HCT116 (cell line): ENCODE results near the gene CETP. TPM values are rescaled to one million over a fixed set of nuclear protein-coding genes. Genes with fewer than 3 reads are reported as not detected.
A peak's percentile ranks its signal among the peaks of the same experiment; 100 is the strongest.

Experiments used
- ATAC-seq: fragments of 200-7000 bp; cut with Tn5 transposase; 2 replicates; pipeline ENCODE4 v1.9.1; 2020; ENCODE audit warnings: mild to moderate bottlenecking, moderate library complexity
- BruUV-seq: library from RNA; stranded (reverse); fragments of 400-500 nt; replicated peaks from 2 replicates; lab custom pipeline; 2021; lab: Mats Ljungman, UMichigan
- CTCF ChIA-PET: fragments of 300-600 bp; sonication (Branson Sonifier 250); formaldehyde crosslinking; loops from one replicate; lab custom pipeline; 2021; ENCODE audit warnings: antibody characterized with exemption; lab: Charles Lee
- POLR2A ChIA-PET: fragments of 300-600, 350-600 bp; sonication (Branson Sonifier 250); formaldehyde crosslinking; loops from one replicate; lab custom pipeline; 2021; ENCODE audit warnings: antibody characterized with exemption; lab: Charles Lee
- RAD21 ChIA-PET, 2 experiments: fragments of 300-600 bp; sonication (Branson Sonifier 250); formaldehyde crosslinking; loops; one replicate each; lab custom pipeline; 2023; ENCODE audit warnings: low total read pairs in 2 of 2; ENCODE audit not compliant: uncharacterized antibody in 2 of 2, unreplicated experiment in 2 of 2, low non-redundant PET in 1 of 2; lab: Charles Lee
- DNase-seq: peaks from one replicate; pipeline ENCODE4 v3.0.0-alpha.2; 2010; ENCODE audit warnings: low read depth, low spot score
- H2AFZ ChIP-seq: fragments of 200-600 bp; shearing (Covaris generic), sonication (generic); 2 replicates; pipeline ENCODE4 v1.6.1; 2017; ENCODE audit warnings: low read depth, mixed run types, mixed read lengths, antibody characterized with exemption, low read length; ENCODE audit not compliant: poor library complexity, severe bottlenecking
- H3K27ac ChIP-seq: 2 replicates; pipeline ENCODE4 v1.5.1; 2012; ENCODE audit warnings: low read depth, low read length
- H3K27me3 ChIP-seq: fragments of 200-600 bp; sonication (generic); 2 replicates; pipeline ENCODE4 v1.6.1; 2016; ENCODE audit warnings: mixed run types, low read length, mixed read lengths; ENCODE audit not compliant: insufficient read depth
- H3K36me3 ChIP-seq, 2 experiments: fragments of 200-500 bp in 1 of 2; fragments of 200-600 bp in 1 of 2; sonication (Bioruptor generic) in 1 of 2; sonication (generic) in 1 of 2; 2 replicates each; pipeline versions ENCODE4 v1.5.1 to v1.6.1; 2014 to 2016; ENCODE audit warnings: low read length in 2 of 2, inconsistent platforms in 1 of 2, mixed read lengths in 1 of 2, mixed run types in 1 of 2; ENCODE audit not compliant: insufficient read depth in 2 of 2, control insufficient read depth in 1 of 2
- H3K4me1 ChIP-seq, 2 experiments: fragments of 200-600 bp in 1 of 2; sonication (generic) in 1 of 2; 2 replicates each; pipeline versions ENCODE4 v1.5.1 to v1.6.1; 2012 to 2017; ENCODE audit warnings: low read length in 2 of 2, inconsistent platforms in 1 of 2, mild to moderate bottlenecking in 1 of 2, mixed read lengths in 1 of 2, mixed run types in 1 of 2, moderate library complexity in 1 of 2; ENCODE audit not compliant: insufficient read depth in 2 of 2, control insufficient read depth in 1 of 2
- H3K4me2 ChIP-seq: fragments of 200-600 bp; sonication (generic); 2 replicates; pipeline ENCODE4 v1.6.1; 2017; ENCODE audit warnings: mixed run types, low read length, mixed read lengths
- H3K4me3 ChIP-seq, 2 experiments: fragments of 200-600 bp in 1 of 2; sonication (generic) in 1 of 2; replicated peaks in 1 of 2; 2 replicates each; pipeline ENCODE4 v1.5.1; 2011 to 2016; ENCODE audit warnings: low read length in 2 of 2, control low read depth in 1 of 2, low read depth in 1 of 2, mild to moderate bottlenecking in 1 of 2, mixed read lengths in 1 of 2, mixed run types in 1 of 2
- H3K79me2 ChIP-seq: fragments of 200-600 bp; sonication (generic); 2 replicates; pipeline ENCODE4 v1.6.1; 2017; ENCODE audit warnings: mild to moderate bottlenecking, mixed run types, low read length, moderate library complexity, mixed read lengths; ENCODE audit not compliant: insufficient read depth
- H3K9ac ChIP-seq: fragments of 200-600 bp; sonication (generic); 2 replicates; pipeline ENCODE4 v1.6.1; 2016; ENCODE audit warnings: low read length, mixed read lengths
- H3K9me2 ChIP-seq: fragments of 200-600 bp; sonication (generic), shearing (Covaris generic); 2 replicates; pipeline ENCODE4 v1.6.1; 2017; ENCODE audit warnings: mixed run types, mild to moderate bottlenecking, moderate library complexity; ENCODE audit not compliant: insufficient read depth
- H3K9me3 ChIP-seq, 2 experiments: fragments of 200-500 bp in 1 of 2; fragments of 200-600 bp in 1 of 2; sonication (Bioruptor generic) in 1 of 2; sonication (generic) in 1 of 2; 2 replicates each; pipeline ENCODE4 v1.6.1; 2014 to 2017; ENCODE audit warnings: low read length in 2 of 2, mixed read lengths in 2 of 2, inconsistent platforms in 1 of 2, low read depth in 1 of 2, mild to moderate bottlenecking in 1 of 2, mixed run types in 1 of 2, moderate library complexity in 1 of 2; ENCODE audit not compliant: control insufficient read depth in 1 of 2, insufficient read depth in 1 of 2
- H4K20me1 ChIP-seq: fragments of 200-600 bp; sonication (generic), shearing (Covaris generic); 2 replicates; pipeline ENCODE4 v1.6.1; 2017; ENCODE audit warnings: mixed run types, mild to moderate bottlenecking, moderate library complexity; ENCODE audit not compliant: insufficient read depth
- EGR1 ChIP-seq: IDR thresholded peaks from 2 replicates; pipeline ENCODE4 v1.6.1; 2012; ENCODE audit warnings: low read depth
- EZH2 ChIP-seq: fragments of 200-600 bp; sonication (generic); IDR thresholded peaks from 2 replicates; pipeline ENCODE4 v1.6.1; 2017; ENCODE audit warnings: antibody characterized with exemption, mixed run types
- FOSL1 ChIP-seq: IDR thresholded peaks from 2 replicates; pipeline ENCODE4 v1.6.1; 2012; ENCODE audit warnings: low read depth
- JUND ChIP-seq: IDR thresholded peaks from 2 replicates; pipeline ENCODE4 v1.6.1; 2012
- MAX ChIP-seq: IDR thresholded peaks from 2 replicates; pipeline ENCODE4 v1.6.1; 2012
- POLR2A ChIP-seq: IDR thresholded peaks from 2 replicates; pipeline ENCODE4 v1.7.0; 2011; ENCODE audit warnings: borderline replicate concordance; ENCODE audit not compliant: insufficient read depth, insufficient read length; ENCODE audit errors: extremely low read depth
- POLR2AphosphoS5 ChIP-seq: IDR thresholded peaks from 2 replicates; pipeline ENCODE4 v1.6.1; 2011; ENCODE audit warnings: mild to moderate bottlenecking, low read depth, low read length, moderate library complexity
- RAD21 ChIP-seq: IDR thresholded peaks from 2 replicates; pipeline ENCODE4 v1.6.1; 2012; ENCODE audit warnings: low read depth, mild to moderate bottlenecking
- SP1 ChIP-seq: IDR thresholded peaks from 2 replicates; pipeline ENCODE4 v1.6.1; 2012; ENCODE audit warnings: low read depth
- TCF7L2 ChIP-seq: IDR thresholded peaks from 2 replicates; pipeline ENCODE4 v1.7.0; 2011; ENCODE audit warnings: borderline replicate concordance, inconsistent platforms; ENCODE audit not compliant: insufficient read depth, insufficient read length; ENCODE audit errors: extremely low read depth
- YY1 ChIP-seq: IDR thresholded peaks from 2 replicates; pipeline ENCODE4 v1.6.1; 2011; ENCODE audit warnings: low read length, low read depth, moderate library complexity, mild to moderate bottlenecking; ENCODE audit not compliant: insufficient replicate concordance; ENCODE audit errors: extremely low read depth
- ZFX ChIP-seq: fragments of 450-650 bp; IDR thresholded peaks from 2 replicates; pipeline ENCODE4 v1.6.1; 2017
- ZNF274 ChIP-seq: fragments of 200-500 bp; sonication (Bioruptor generic); IDR thresholded peaks from 2 replicates; pipeline ENCODE4 v1.6.1; 2014; ENCODE audit warnings: mild to moderate bottlenecking, low read depth, low read length, inconsistent platforms
- intact Hi-C: fragments of 100-400 bp; cut with micrococcal nuclease; formaldehyde crosslinking; loops from 2 replicates; pipeline ENCODE4 v1.10.0; 2022
- total RNA-seq: library from RNA; stranded (reverse); gene quantifications from one replicate; pipeline ENCODE4 v1.2.1, GENCODE V29; 2021; ENCODE audit not compliant: unreplicated experiment
- TF ChIP-seq, protein P1 (sequence below): IDR thresholded peaks from 2 replicates; pipeline ENCODE4 v1.6.1; 2012; ENCODE audit warnings: low read depth

CETP gene
- total RNA-seq, 1 experiment from 2014 or later = not detected

DNA sequence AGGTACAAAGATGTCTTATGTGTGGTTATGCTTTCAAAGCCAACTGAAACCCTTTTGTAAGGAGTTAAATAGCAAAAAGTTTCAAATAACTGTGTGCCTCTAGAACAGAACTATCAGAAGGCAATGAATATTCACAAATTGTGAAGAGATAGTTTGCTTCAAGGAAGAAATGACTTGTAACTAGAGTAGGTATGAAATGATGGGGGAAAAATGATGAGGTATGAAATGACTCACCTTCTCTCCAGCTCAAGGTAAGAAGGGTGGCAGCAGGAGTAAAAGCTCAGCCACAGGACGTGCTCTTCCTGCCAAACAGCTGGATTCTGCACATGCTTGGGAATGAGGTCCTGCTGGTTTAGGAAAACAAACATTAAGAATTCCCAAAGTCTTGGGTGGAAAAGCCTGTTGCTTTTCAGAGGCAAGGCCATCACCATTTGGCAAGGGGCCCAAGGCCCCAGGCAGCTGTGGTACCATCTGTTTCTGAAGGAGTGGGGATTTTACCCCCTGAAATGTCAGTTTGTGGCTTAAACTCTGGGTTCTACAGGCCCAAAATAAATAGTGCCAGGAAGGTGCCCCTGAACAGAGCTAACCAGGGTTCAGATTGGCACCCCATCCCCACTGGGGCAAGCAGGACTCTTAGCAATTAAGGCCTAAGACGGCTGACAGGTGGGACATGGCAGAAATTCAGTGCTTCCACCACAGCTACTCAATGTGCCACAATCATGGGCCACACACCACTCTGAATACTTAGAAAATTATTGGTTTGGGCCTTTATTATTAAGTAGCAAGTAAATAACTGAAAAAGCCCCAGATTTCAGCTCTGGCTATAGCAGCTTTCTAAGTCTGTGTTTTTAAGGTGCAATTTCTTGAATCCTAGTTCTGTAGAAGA lies 16.6 kb upstream of the CETP start:
- no peak overlapping the region for H3K4me2 ChIP-seq
- ATAC-seq = 0 out of 2 replicates have a peak, but pooled peaks have one; percentile 19
- DNase-seq = no peak

DNA sequence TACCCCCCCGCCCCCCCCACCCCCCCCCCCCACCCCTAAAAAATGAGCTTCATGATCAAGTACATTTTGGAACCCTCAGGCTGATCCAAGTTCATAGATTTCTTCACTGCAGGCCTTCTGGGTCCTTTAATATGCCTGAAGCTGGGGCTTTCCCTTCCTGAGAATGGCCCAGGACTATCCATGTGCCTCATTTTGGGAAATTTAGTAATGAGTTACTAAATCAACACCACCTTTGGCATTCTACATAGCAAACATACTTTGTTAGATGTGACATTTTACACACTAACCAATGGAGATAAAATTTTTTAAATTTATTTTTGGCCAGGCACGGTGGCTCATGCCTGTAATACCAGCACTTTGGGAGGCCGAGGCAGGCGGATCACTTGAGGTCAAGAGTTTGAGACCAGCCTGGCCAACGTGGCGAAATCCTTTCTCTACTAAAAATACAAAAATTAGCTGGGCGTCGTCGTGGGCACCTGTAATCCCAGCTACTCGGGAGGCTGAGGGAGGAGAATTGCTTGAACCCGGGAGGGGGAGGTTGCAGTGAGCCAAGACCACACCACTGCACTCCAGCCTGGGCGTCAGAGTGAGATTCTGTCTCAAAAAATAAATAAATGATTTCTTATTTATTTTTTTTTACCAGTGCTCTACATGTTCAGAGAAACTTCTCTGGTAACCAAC lies 15.8 kb upstream of the CETP start:
- H3K79me2 ChIP-seq = no peaks in the 10 kb centered on the region
- intact Hi-C loops = no loop called here
- no peaks in the 10 kb centered on the region for H3K9me3 ChIP-seq
- no peaks in the 10 kb centered on the region for H4K20me1 ChIP-seq
- H3K27ac ChIP-seq = no peak overlapping the region
- DNase-seq = no peak
- H2AFZ ChIP-seq = no peak overlapping the region
- RAD21 ChIA-PET = no interaction called here
- no peak overlapping the region for H3K9ac ChIP-seq
- peaks cover 0 to 3% of the 10 kb centered on the region in 2 experiments; a peak in 1 of 4 replicates for H3K4me1 ChIP-seq
- TF ChIP-seq POLR2A = no peak
- TF ChIP-seq MAX = no peak
- no peak for TF ChIP-seq RAD21
- no peak; the same call in 1 of the 2 replicates for TF ChIP-seq POLR2AphosphoS5
- no peak for TF ChIP-seq EGR1
- no peak for TF ChIP-seq ZNF274
- TF ChIP-seq JUND = no peak
- TF ChIP-seq, protein P1, sequence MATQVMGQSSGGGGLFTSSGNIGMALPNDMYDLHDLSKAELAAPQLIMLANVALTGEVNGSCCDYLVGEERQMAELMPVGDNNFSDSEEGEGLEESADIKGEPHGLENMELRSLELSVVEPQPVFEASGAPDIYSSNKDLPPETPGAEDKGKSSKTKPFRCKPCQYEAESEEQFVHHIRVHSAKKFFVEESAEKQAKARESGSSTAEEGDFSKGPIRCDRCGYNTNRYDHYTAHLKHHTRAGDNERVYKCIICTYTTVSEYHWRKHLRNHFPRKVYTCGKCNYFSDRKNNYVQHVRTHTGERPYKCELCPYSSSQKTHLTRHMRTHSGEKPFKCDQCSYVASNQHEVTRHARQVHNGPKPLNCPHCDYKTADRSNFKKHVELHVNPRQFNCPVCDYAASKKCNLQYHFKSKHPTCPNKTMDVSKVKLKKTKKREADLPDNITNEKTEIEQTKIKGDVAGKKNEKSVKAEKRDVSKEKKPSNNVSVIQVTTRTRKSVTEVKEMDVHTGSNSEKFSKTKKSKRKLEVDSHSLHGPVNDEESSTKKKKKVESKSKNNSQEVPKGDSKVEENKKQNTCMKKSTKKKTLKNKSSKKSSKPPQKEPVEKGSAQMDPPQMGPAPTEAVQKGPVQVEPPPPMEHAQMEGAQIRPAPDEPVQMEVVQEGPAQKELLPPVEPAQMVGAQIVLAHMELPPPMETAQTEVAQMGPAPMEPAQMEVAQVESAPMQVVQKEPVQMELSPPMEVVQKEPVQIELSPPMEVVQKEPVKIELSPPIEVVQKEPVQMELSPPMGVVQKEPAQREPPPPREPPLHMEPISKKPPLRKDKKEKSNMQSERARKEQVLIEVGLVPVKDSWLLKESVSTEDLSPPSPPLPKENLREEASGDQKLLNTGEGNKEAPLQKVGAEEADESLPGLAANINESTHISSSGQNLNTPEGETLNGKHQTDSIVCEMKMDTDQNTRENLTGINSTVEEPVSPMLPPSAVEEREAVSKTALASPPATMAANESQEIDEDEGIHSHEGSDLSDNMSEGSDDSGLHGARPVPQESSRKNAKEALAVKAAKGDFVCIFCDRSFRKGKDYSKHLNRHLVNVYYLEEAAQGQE = no peak
- no peak for TF ChIP-seq ZFX
- TF ChIP-seq TCF7L2 = no peak
- TF ChIP-seq SP1 = no peak
- TF ChIP-seq YY1 = no peak
- no peak for TF ChIP-seq FOSL1
- TF ChIP-seq EZH2 = no peak
- TF ChIP-seq, all 23 proteins: peak for 0
- H3K4me2 ChIP-seq = no peak overlapping the region
- peaks cover 35 to 42% of the 10 kb centered on the region in 2 experiments for H3K36me3 ChIP-seq
- H3K4me3 ChIP-seq = no peak overlapping the region
- ChIA-PET CTCF (interaction anchor here (0.8 kb wide), 1 partner anchor 18 kb away, joined by 3 read pairs; no protein-coding TSS in a partner anchor), POLR2A (interaction anchor here (1.5 to 4.4 kb wide), 2 partner anchors 9 to 14 kb away, joined by 4 to 25 read pairs; partner anchors contain the start of gene HERPUD1)
- H3K27me3 ChIP-seq = no peaks in the 10 kb centered on the region
- H3K9me2 ChIP-seq = no peaks in the 10 kb centered on the region
- BruUV-seq = no TSS peak
- ATAC-seq = no peak

More for the DNA sequence above, 16.6 kb upstream of the CETP start:
- Histone ChIP-seq H3K27ac (no peak overlapping the region), H3K9me2 (no peaks in the 10 kb centered on the region), H4K20me1 (no peaks in the 10 kb centered on the region), H3K4me1 (peaks cover 0 to 3% of the 10 kb centered on the region in 2 experiments; a peak in 1 of 4 replicates), H3K9ac (no peak overlapping the region), H3K27me3 (no peaks in the 10 kb centered on the region), H3K79me2 (no peaks in the 10 kb centered on the region), H3K36me3 (peaks cover 41 to 44% of the 10 kb centered on the region in 2 experiments), H3K4me3 (no peak overlapping the region), H2AFZ (no peak overlapping the region), H3K9me3 (no peaks in the 10 kb centered on the region)
- intact Hi-C loops = no loop called here
- ChIA-PET CTCF (interaction anchor here (0.8 kb wide), 1 partner anchor 19 kb away, joined by 3 read pairs; no protein-coding TSS in a partner anchor), RAD21 (no interaction called here), POLR2A (interaction anchor here (1.5 to 4.4 kb wide), 2 partner anchors 9 to 13 kb away, joined by 4 to 25 read pairs; partner anchors contain the start of gene HERPUD1)
- no TSS peak for BruUV-seq
- no peak for TF ChIP-seq POLR2A
- TF ChIP-seq JUND = 0 out of 2 replicates have a peak, but pooled peaks have one; percentile 13
- TF ChIP-seq, all 23 proteins: peak for 1
